ENCODE measurements around the gene RNF220.

Gene RNF220

DNA sequence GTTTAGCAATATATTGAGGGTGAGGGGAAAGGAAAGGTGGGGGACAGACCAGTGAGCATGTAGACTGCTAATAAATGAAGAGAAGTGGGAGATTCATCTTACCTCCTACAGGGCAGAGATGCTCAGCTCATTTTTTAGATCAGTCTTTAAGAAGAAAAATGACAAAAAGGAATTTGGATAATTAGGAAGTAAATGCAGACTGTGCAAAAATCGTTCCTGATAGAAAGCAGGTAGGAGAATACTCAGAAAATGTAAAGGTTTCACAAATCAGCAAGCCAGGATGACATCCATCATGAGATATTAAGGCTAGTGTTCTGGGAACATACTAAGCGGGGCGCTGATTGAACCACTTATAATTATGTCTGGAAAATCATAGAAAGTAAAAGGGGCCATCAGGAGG lies 106.3 kb downstream of the RNF220 start:
- TF ChIP-seq ESRRG (CRISPR knock-in tag; IDR thresholded peaks at IDR 0.05) (no peak), ZNF8 (CRISPR knock-in tag; IDR thresholded peaks at IDR 0.05) (no peak), ZNF565 (CRISPR knock-in tag; conservative IDR thresholded peaks at IDR 0.05; ENCODE audit: low read depth) (no peak), ZC3H10 (CRISPR knock-in tag; IDR thresholded peaks at IDR 0.05) (no peak), ZNF70 (CRISPR knock-in tag; IDR thresholded peaks at IDR 0.05) (no peak), PPARA (CRISPR knock-in tag; IDR thresholded peaks at IDR 0.05; ENCODE audit: borderline replicate concordance) (no peak), CSDC2 (CRISPR knock-in tag; IDR thresholded peaks at IDR 0.05) (no peak), SNAI2 (CRISPR knock-in tag; IDR thresholded peaks at IDR 0.05) (no peak), RARB (CRISPR knock-in tag; IDR thresholded peaks at IDR 0.05) (no peak), TOX (CRISPR knock-in tag; IDR thresholded peaks at IDR 0.05; ENCODE audit: borderline replicate concordance) (no peak)
- ATAC-seq = no peak

DNA sequence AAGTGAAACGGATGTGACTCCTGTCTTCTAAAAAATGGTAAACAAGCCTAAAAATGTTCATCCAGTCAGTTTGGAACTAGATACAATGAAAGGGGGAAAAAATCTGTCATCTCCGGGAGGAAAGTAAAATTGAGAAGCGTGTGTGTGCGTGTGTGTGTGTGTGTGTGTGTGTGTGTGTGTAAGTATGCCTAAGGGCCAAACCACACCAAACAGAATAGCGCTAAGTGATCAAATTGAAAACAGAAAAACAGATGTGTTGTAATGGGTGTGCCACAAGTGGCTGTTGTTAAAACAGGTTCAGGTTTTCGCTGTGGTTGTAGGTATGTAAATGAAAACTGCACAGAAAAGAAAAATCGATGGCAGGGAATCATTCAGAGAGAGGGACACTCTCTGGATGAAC lies 106.7 kb downstream of the RNF220 start:
- ATAC-seq = no peak
- TF ChIP-seq, protein P1, sequence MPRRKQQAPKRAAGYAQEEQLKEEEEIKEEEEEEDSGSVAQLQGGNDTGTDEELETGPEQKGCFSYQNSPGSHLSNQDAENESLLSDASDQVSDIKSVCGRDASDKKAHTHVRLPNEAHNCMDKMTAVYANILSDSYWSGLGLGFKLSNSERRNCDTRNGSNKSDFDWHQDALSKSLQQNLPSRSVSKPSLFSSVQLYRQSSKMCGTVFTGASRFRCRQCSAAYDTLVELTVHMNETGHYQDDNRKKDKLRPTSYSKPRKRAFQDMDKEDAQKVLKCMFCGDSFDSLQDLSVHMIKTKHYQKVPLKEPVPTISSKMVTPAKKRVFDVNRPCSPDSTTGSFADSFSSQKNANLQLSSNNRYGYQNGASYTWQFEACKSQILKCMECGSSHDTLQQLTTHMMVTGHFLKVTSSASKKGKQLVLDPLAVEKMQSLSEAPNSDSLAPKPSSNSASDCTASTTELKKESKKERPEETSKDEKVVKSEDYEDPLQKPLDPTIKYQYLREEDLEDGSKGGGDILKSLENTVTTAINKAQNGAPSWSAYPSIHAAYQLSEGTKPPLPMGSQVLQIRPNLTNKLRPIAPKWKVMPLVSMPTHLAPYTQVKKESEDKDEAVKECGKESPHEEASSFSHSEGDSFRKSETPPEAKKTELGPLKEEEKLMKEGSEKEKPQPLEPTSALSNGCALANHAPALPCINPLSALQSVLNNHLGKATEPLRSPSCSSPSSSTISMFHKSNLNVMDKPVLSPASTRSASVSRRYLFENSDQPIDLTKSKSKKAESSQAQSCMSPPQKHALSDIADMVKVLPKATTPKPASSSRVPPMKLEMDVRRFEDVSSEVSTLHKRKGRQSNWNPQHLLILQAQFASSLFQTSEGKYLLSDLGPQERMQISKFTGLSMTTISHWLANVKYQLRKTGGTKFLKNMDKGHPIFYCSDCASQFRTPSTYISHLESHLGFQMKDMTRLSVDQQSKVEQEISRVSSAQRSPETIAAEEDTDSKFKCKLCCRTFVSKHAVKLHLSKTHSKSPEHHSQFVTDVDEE (CRISPR knock-in tag; IDR thresholded peaks at IDR 0.05) = no peak
- no peak for TF ChIP-seq ZNF70 (CRISPR knock-in tag; IDR thresholded peaks at IDR 0.05)
- TF ChIP-seq TCF4 (CRISPR knock-in tag; IDR thresholded peaks at IDR 0.05; ENCODE audit: borderline replicate concordance) = peak; percentile 40; the same call in 1 of the 2 replicates
- no peak for TF ChIP-seq ISL1 (CRISPR knock-in tag; IDR thresholded peaks at IDR 0.05)

DNA sequence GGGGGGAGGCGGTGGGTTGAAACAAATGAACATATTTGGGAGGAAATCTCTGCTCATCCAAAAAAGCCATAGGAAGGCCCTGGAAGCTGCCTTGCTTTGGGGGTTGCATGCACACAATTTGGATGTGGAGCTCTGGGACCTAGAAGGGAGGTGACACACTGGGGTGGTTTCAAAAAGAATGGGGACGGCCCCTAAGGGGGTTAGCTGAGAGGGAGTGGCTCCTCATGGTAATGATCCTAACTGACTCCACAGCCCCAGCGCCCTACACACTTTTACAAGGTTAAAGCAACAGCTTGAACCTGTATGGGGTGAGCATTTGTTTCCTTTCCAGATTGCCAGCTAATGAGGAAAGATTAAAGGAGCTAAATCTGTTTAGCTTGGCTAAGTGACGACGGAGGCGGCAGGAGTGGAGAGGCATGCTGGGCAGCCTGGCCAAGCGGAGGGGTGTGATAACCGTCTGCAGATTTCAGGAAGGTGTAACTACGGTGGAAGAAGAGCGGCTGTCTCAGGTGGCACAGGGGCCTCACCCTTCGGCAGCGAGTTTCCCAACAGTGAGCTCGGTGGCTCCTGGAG lies 107.3 kb downstream of the RNF220 start:
- TF ChIP-seq SNAI2 (CRISPR knock-in tag; IDR thresholded peaks at IDR 0.05) (no peak), CSDC2 (CRISPR knock-in tag; IDR thresholded peaks at IDR 0.05) (no peak), TCF4 (CRISPR knock-in tag; IDR thresholded peaks at IDR 0.05; ENCODE audit: borderline replicate concordance) (no peak), ZFP30 (CRISPR knock-in tag; IDR thresholded peaks at IDR 0.05) (no peak), ZC3H10 (CRISPR knock-in tag; IDR thresholded peaks at IDR 0.05) (no peak), OSR1 (CRISPR knock-in tag; IDR thresholded peaks at IDR 0.05) (no peak), BACH2 (CRISPR knock-in tag; IDR thresholded peaks at IDR 0.05; ENCODE audit: borderline replicate concordance) (no peak), ZNF70 (CRISPR knock-in tag; IDR thresholded peaks at IDR 0.05) (no peak)
- no peak for ATAC-seq

DNA sequence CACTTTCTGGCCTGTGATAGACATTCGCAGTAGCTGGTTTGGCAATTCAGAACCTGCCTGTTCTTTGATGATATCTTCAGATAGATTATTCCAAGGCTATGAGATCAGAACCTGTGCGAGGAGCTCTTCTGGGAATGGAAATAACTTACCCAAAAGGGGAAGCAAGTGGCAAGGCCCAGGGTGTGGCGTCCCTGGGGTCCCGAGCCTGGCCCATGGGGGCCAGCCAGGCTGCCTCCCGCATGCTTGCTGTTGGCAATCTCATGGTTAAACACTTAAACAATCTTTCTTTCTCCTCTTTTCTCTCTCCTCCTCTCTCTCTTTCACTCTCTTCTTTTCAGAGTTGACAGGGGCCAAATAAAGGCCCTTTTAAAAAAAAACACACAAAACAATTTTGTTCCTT lies 108.1 kb downstream of the RNF220 start:
- TF ChIP-seq, protein P2, sequence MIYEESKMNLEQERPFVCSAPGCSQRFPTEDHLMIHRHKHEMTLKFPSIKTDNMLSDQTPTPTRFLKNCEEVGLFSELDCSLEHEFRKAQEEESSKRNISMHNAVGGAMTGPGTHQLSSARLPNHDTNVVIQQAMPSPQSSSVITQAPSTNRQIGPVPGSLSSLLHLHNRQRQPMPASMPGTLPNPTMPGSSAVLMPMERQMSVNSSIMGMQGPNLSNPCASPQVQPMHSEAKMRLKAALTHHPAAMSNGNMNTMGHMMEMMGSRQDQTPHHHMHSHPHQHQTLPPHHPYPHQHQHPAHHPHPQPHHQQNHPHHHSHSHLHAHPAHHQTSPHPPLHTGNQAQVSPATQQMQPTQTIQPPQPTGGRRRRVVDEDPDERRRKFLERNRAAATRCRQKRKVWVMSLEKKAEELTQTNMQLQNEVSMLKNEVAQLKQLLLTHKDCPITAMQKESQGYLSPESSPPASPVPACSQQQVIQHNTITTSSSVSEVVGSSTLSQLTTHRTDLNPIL (CRISPR knock-in tag; IDR thresholded peaks at IDR 0.05; ENCODE audit: low read depth) = no peak
- TF ChIP-seq ZFP30 (CRISPR knock-in tag; IDR thresholded peaks at IDR 0.05) (no peak), ZNF70 (CRISPR knock-in tag; IDR thresholded peaks at IDR 0.05) (no peak), CSDC2 (CRISPR knock-in tag; IDR thresholded peaks at IDR 0.05) (no peak), ZNF8 (CRISPR knock-in tag; IDR thresholded peaks at IDR 0.05) (no peak), ESRRG (CRISPR knock-in tag; IDR thresholded peaks at IDR 0.05) (no peak), ZC3H10 (CRISPR knock-in tag; IDR thresholded peaks at IDR 0.05) (no peak), TOX (CRISPR knock-in tag; IDR thresholded peaks at IDR 0.05; ENCODE audit: borderline replicate concordance) (no peak), ZNF565 (CRISPR knock-in tag; conservative IDR thresholded peaks at IDR 0.05; ENCODE audit: low read depth) (no peak), SNAI2 (CRISPR knock-in tag; IDR thresholded peaks at IDR 0.05) (no peak), OSR1 (CRISPR knock-in tag; IDR thresholded peaks at IDR 0.05) (no peak), RARB (CRISPR knock-in tag; IDR thresholded peaks at IDR 0.05) (no peak), GLIS3 (CRISPR knock-in tag; IDR thresholded peaks at IDR 0.05) (no peak), ARNTL (CRISPR knock-in tag; IDR thresholded peaks at IDR 0.05; ENCODE audit: borderline replicate concordance, low read depth) (no peak), TCF4 (CRISPR knock-in tag; IDR thresholded peaks at IDR 0.05; ENCODE audit: borderline replicate concordance) (no peak)
- TF ChIP-seq, protein P3, sequence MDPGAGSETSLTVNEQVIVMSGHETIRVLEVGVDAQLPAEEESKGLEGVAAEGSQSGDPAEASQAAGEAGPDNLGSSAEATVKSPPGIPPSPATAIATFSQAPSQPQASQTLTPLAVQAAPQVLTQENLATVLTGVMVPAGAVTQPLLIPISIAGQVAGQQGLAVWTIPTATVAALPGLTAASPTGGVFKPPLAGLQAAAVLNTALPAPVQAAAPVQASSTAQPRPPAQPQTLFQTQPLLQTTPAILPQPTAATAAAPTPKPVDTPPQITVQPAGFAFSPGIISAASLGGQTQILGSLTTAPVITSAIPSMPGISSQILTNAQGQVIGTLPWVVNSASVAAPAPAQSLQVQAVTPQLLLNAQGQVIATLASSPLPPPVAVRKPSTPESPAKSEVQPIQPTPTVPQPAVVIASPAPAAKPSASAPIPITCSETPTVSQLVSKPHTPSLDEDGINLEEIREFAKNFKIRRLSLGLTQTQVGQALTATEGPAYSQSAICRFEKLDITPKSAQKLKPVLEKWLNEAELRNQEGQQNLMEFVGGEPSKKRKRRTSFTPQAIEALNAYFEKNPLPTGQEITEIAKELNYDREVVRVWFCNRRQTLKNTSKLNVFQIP (CRISPR knock-in tag; IDR thresholded peaks at IDR 0.05; ENCODE audit: borderline replicate concordance, low read depth) = no peak
- TF ChIP-seq, protein P4, sequence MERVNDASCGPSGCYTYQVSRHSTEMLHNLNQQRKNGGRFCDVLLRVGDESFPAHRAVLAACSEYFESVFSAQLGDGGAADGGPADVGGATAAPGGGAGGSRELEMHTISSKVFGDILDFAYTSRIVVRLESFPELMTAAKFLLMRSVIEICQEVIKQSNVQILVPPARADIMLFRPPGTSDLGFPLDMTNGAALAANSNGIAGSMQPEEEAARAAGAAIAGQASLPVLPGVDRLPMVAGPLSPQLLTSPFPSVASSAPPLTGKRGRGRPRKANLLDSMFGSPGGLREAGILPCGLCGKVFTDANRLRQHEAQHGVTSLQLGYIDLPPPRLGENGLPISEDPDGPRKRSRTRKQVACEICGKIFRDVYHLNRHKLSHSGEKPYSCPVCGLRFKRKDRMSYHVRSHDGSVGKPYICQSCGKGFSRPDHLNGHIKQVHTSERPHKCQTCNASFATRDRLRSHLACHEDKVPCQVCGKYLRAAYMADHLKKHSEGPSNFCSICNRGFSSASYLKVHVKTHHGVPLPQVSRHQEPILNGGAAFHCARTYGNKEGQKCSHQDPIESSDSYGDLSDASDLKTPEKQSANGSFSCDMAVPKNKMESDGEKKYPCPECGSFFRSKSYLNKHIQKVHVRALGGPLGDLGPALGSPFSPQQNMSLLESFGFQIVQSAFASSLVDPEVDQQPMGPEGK (CRISPR knock-in tag; IDR thresholded peaks at IDR 0.05; ENCODE audit: borderline replicate concordance) = no peak
- ATAC-seq = no peak

All from SK-N-SH treated with all-trans-retinoic acid at 6 μM for 48 hours (cell line).